Ishikawa (cell line): Measurements from ENCODE around the gene DHX40.

ENCODE experiments used
- CEBPB ChIP-seq: IDR thresholded peaks from 2 replicates; pipeline ENCODE4 v1.6.1; 2012
- CREB1 ChIP-seq: IDR thresholded peaks from 2 replicates; pipeline ENCODE4 v1.6.1; 2012; ENCODE audit warnings: low read depth
- EGR1 ChIP-seq: IDR thresholded peaks from 2 replicates; pipeline ENCODE4 v1.6.1; 2012
- FOXM1 ChIP-seq: IDR thresholded peaks from 2 replicates; pipeline ENCODE4 v1.6.1; 2012; ENCODE audit warnings: low read depth, borderline replicate concordance
- NFIC ChIP-seq: IDR thresholded peaks from 2 replicates; pipeline ENCODE4 v1.6.1; 2012
- RAD21 ChIP-seq: IDR thresholded peaks from 2 replicates; pipeline ENCODE4 v1.6.1; 2012; ENCODE audit warnings: low read depth
- TAF1 ChIP-seq: IDR thresholded peaks from 2 replicates; pipeline ENCODE4 v1.6.1; 2012; ENCODE audit warnings: low read depth, mild to moderate bottlenecking
- TCF12 ChIP-seq: IDR thresholded peaks from 2 replicates; pipeline ENCODE4 v1.6.1; 2012; ENCODE audit warnings: low read depth
- TEAD4 ChIP-seq: IDR thresholded peaks from 2 replicates; pipeline ENCODE4 v1.6.1; 2012
- YY1 ChIP-seq: IDR thresholded peaks from 2 replicates; pipeline ENCODE4 v1.6.1; 2012; ENCODE audit warnings: low read depth
- ZBTB7A ChIP-seq: IDR thresholded peaks from 2 replicates; pipeline ENCODE4 v1.6.1; 2012; ENCODE audit warnings: low read depth
- TF ChIP-seq, protein P1 (sequence below): IDR thresholded peaks from 2 replicates; pipeline ENCODE4 v1.6.1; 2012; ENCODE audit warnings: low read depth, mild to moderate bottlenecking
- TF ChIP-seq, protein P2 (sequence below): IDR thresholded peaks from 2 replicates; pipeline ENCODE4 v1.6.1; 2012

GRCh38 chr17:59600169-59600568 is 34.8 kb downstream of the DHX40 start:
- TF ChIP-seq ZBTB7A (no peak), EGR1 (no peak), TCF12 (no peak), CREB1 (no peak), YY1 (no peak), RAD21 (no peak), TAF1 (no peak), CEBPB (no peak), NFIC (no peak), TEAD4 (no peak), FOXM1 (no peak)
- TF ChIP-seq, protein P1, sequence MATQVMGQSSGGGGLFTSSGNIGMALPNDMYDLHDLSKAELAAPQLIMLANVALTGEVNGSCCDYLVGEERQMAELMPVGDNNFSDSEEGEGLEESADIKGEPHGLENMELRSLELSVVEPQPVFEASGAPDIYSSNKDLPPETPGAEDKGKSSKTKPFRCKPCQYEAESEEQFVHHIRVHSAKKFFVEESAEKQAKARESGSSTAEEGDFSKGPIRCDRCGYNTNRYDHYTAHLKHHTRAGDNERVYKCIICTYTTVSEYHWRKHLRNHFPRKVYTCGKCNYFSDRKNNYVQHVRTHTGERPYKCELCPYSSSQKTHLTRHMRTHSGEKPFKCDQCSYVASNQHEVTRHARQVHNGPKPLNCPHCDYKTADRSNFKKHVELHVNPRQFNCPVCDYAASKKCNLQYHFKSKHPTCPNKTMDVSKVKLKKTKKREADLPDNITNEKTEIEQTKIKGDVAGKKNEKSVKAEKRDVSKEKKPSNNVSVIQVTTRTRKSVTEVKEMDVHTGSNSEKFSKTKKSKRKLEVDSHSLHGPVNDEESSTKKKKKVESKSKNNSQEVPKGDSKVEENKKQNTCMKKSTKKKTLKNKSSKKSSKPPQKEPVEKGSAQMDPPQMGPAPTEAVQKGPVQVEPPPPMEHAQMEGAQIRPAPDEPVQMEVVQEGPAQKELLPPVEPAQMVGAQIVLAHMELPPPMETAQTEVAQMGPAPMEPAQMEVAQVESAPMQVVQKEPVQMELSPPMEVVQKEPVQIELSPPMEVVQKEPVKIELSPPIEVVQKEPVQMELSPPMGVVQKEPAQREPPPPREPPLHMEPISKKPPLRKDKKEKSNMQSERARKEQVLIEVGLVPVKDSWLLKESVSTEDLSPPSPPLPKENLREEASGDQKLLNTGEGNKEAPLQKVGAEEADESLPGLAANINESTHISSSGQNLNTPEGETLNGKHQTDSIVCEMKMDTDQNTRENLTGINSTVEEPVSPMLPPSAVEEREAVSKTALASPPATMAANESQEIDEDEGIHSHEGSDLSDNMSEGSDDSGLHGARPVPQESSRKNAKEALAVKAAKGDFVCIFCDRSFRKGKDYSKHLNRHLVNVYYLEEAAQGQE: no peak
- TF ChIP-seq, protein P2, sequence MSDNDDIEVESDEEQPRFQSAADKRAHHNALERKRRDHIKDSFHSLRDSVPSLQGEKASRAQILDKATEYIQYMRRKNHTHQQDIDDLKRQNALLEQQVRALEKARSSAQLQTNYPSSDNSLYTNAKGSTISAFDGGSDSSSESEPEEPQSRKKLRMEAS: no peak
